HG03280 (cell line): ENCODE measurements around the gene ADAMTS2.
A peak's percentile ranks its signal among the peaks of the same experiment; 100 is the strongest.

Experiments
- ATAC-seq: cut with Tn5 transposase; IDR thresholded peaks from one replicate; pipeline ENCODE4 v1.9.1; 2021; ENCODE audit warnings: mild to moderate bottlenecking, moderate library complexity; ENCODE audit not compliant: unreplicated experiment

ADAMTS2 gene

DNA sequence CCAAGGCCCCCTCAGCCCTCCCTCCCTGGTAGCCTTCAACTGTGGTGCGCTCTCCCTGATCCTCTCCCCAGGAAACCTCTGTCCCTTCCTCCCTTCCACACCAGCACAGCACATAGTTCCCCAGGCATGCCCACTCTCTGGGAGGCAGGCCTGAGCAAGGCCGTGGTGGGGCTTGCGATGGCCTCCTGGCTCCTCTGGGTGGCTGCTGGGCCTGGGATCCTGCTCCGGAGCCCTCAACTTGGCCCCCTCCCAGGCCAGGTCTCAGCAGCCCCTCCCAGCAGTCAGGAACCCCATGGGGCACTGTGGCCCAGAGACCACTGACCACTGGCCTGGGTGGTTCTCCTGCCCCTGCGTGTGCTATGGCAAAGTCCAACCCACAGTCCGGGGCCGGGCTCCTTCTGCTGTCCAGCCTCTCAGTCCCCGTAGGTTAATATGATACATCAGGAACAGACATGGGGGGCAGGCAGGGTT is 159.3 kb downstream of the ADAMTS2 start:
- no peak for ATAC-seq

DNA sequence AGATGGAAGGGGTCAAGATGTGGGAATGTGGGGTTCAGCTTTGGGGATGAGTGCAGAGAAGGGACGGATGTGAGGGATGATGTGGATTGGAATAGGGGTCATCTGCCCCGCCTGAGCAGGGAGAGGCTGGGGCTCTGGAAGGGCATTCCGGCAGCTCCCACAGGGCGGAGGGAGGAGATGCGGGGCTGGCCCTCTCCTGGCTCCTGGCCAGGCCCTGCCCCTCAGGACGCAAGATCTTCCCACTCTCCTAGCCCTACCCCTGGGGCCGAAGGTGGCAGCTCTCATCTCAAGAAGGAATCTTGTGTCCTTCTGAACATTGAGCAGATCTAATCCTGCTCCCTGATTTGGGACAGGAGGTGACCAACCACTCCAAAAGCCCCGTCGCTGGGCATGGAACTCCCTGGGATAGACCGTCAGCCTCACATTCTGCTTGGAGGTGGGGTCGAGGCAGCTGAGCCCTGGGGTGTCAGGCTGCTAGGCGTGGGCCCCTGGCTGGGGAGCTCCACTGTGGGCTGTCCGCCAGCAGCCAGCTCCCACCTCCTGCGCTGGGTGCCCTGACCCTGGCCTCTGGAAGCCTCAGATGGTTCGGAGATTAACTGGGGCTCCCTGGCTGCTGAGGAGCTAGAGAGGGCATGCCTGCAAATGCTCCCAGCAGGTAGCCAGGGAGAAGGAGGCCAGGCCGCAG is 159.9 kb downstream of the ADAMTS2 start:
- ATAC-seq = no peak

DNA sequence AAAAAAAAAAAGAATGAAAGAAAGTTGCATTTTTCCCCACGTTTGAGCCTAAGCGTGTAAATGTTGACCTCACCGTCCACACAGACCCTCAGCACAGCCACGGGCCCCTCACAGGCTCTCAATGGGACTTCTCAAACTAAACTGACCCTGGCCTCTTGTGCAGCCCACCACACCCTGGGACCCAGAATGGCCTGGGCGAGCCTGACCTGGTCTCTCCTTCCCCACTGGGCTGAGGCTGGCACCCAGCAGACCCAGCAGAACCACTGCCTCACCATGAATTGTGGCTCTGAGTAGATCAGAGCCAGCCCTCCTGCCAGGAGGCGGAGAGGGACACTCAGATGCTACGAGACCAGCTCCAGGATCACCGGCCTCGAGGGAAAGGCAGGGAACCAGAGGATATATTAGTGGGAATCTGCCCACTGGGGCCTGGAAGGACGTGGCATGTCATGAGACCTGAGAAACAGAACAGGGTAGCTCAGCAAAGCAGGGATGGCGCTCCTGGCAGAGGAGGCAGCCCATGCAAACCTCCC is 160.7 kb downstream of the ADAMTS2 start:
- no peak for ATAC-seq

DNA sequence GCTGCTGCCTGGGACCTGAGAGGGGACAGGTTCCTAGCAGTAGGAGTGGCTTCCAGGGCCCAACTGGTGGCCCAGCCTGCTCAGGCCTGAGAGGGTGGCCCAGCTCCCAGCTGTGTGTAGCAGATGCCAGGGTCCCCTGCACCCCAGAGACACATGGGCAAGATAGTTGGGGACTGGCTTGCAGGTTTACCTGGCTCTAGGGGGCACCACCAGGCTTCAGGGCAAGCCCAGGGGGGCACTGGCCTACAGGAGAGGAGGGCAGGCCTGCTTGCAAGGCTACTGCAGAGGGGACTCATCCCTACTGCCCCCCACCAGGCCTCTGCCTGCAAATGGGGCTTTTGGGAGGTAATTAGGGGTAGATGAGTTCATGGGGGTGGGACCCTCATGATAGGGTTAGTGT is 161.8 kb downstream of the ADAMTS2 start:
- no peak for ATAC-seq

DNA sequence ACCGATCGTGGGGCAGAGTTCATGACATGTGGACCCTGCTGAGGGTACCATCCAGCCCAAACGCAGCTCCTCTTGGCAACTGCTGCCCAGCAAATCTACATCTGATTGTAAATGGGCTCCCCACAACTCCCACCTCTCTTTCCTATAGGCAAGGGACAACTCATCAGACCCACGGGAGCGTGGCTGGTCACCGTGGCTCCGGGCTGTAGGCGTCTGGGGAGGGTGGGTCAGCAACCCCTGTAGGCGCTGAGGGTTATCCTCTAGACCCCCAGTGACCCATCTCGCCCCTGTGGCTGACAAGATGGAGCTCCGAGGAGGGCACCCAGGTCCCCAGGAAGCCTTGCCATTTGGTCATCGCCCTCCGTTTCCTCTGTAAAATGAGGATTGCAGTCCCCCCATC is 162.7 kb downstream of the ADAMTS2 start:
- ATAC-seq = no peak

DNA sequence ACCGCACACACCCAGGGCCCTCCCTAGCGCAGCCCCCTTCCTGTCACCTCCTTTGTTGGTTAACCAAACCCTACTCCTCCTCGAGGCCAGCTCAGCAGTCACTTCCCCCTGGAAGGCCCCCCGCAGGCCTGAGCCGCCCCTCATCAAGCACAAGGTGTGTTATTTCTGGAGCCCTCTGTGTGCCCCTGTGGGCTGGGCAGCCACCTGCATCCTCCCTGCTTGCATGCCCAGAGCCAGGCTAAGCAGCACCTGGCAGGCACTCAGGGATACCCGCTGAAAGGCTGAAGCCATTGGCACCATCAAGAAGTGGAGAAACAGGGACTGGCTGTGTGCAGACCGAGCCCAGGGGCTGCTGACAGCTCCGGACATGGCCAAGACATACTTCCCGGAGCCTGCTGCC is 163.3 kb downstream of the ADAMTS2 start:
- no peak for ATAC-seq

DNA sequence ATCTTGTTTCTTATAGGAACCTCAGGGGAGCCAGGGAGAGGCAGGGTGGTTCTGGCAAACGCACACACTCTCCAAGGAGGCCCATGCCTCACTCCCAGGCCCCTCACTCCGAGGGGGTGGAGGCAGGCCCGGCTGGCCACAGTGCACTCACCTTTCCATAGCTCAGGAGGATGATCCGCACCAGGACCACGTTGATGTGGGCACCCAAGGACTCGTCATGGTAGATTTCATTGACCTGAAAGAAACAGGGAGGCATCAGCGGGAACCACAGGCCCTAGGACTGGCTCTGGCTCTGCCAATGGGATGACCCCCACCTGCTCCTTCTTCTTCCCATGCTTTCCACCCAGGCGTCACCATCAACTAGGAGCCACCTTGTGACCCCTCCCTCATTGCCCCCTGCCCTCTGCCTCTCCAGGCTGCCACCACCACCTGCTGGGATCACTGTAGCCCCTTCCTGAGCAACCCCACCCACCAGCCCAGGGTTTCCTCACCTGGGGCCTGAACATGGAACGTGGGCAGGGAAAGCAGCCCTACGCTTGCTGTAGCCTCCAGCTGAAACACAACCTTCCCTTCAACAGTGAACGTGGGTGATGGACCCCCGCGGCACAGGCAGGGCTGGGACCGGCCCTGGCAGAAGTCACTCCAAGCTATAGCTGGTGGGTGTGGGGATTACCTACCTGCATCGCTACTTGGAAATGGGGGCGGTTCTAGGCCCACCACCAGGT is 164.2 kb downstream of the ADAMTS2 start:
- no peak for ATAC-seq

DNA sequence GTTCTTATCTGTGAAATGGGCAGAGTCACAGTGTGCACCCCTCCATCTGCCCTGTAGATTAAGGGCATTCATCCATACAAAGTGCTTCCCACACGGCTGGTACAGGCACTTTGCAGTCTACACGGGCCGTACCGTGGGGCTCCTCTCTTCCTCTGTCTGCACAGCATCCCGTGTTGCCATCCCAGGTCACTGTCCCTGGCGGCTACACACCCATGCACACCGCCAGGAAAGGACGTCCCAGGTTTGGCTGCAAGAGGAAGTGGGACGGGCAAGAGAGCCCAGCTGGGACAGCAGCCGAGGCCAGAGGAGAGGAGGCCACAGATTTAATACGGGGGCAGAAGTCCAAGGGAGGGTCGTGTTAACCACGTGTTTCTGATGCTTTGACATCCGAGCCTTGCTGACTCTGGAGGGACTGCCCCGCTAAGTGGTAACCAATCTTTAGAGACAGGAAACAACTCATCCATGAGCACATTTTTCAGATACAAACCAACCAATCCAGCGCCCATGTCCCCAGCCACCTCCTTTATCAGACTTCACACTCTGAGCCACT is 165.1 kb downstream of the ADAMTS2 start:
- no peak for ATAC-seq

DNA sequence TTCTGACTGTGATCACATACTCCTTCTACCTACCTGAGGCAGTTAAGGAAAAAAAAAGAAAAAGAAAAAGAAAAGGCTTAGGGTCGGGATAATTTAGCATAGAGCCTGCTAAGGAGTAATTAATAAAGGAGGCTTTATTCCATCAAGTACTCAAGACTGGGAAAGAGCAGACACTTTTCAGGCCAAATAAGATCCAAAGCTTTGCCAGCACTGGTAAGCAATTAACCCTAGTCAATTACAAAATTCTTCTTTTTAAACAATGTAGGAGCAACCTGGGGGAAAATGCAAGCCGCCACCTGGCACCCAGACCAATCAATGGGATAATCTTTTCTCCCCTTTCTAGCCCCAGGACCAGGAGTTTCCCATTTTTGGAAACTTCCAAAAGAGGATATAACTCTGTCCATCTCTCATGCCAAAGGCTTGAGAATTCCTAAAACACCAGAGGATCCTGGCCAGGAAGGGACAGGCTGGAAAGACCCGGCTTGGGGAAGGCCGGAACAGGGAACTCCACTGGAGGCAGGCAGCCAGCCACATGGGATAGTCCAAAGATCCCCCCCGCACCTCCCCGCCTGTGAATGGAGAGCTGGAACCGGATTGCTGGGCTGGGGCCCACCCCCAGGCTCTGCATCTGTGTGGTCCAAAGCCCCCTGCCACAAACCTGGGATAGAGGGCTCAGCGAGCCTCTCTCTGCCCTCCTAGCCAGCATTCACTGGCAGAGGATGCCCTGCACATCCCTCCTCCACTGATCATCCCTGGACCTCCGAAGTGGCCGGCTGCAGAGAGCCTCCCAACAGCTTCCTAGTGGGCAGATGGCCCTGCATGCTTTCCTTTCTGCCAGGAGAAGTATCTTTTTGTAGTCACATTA is 167.3 kb downstream of the ADAMTS2 start:
- no peak for ATAC-seq

DNA sequence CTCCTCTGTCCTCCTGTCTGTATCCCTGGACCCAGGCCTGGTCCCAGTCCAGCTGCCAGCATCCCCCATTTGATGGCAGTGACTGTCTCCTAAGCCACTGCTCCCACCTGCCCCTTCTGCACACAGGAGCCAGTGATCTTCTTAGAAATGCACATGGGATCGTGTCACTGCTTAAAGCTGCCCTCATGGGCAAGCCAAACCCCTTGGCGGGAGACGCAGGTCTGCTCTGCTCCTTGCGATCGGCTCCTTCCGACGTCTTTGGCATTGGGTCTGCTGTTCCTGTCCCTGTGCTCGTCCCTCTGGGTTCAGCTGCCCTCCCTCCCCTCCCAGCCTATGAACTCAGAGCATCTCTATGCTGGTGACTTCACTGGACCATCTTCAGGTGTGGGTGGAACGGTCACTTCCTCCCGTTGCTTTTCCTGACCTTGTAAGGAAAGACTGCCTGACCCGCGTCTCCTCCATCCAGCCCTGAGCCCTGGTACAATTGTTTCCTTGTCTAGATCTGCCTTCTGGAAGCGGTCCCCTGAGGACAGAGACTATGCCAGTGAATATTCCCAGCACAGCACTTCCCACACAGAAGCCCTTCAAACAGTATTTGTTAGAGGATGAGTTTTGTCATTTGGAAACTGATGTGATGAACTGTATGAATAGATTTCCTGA is 168.6 kb downstream of the ADAMTS2 start:
- no peak for ATAC-seq

DNA sequence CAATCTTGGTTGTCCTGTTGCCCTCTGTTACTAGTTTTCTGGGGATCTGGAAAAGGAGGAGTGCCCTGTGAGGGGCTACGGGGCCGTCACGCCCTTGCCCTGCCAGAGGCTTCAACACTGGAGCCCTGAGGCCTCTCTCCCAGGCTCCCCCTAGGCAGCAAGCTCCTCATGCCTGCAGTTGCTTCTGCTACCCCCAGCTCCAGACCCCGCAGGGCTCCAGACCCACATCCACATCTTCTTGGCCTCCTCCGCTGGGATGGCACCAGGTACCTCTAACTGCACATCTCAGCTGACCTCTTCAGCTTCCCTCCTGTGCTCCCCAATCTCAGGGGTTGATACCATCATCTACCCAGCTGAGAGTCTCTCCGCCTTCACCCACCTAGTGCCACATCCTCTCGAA is 169.1 kb downstream of the ADAMTS2 start:
- ATAC-seq = no peak

DNA sequence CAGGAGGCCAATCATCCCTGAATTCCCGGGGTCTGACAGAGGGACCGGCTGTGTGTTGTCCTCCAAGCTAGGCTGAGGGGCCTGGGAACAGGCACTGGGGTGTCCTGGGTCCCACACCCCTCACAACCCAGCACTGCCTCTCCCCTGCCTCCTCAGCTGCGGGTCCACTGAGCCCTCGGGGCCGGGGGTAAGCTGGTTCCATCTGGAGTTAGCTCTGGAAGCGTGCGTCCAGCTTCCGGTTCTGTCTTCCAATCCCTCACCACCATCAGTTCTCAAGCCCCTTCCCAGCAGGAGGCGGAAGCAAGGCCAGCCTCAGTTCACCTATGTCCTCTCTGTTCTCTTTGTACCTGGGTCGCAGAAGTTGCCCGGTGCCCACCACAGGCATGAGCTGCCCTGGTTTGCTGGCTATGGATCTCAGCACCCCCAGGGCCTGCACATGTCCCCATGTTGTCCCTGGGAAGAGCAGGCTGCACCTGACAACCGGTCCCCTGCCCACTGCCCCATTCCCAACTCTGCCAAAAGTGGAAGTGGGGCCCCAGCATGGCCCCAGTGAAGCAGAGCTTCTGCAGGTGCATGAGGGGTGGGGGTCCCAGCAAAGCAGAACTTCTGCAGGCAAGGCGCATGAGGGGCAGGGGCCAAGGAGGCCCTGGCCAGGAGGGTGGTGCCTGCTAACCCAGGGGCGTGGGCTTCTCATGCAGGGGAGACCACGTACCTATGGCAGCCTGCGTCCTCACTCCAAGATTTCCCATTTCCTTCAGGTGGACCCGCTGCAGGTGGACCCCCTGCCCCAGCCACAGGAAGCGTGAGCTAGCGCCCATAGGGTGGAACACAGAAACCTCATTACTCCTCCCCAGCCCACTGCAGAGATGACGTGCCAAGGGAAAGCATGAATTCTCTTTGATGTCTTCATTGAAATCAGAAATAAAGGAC is 173.2 kb downstream of the ADAMTS2 start:
- no peak for ATAC-seq

DNA sequence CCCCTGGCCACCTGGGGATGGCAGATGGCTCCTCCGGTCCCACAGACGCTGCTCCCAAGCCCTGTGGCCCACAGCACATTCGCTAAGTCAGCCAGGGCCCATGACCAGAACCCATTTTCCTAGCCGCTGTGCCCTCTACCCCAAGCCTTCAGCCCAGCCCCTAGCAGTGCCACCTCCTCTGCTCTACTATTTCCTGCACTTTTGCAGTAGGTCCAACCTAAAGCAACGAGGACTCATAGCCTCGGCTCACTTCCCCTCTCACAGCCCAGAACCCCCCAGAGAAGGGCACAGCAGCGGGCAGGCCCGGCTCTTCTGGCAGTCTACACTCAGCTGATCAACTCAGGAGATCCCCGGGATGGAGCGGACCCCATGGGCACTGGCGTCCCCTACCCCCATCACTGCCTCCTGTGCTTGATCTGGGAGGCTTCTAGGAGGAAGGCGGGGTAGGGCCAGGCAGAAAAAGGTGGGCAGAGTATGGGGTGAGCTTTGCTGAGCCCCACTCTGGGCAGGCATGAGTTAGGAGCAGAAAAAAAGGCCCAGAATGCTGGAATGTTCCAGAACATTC is 173.9 kb downstream of the ADAMTS2 start:
- ATAC-seq = no peak

DNA sequence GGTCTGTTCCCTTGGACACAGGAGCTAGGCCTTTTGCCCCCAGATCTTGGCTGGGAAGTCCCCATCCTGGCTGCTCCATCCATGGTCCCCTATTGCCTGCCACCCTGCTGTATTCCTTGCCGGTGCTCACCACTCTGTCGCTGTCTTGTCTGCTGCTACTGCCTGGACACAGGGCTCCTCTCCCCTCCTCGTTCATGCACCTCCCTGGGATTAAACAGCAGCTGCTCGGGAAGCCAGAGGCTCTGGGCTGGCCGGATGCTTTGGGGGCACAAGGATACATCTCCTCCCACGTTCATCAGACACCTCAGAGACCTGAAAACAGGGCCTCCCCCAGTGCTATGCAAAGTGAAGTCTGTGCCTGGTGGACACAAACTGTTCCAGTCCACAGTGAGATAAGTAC is 174.7 kb downstream of the ADAMTS2 start:
- no peak for ATAC-seq

DNA sequence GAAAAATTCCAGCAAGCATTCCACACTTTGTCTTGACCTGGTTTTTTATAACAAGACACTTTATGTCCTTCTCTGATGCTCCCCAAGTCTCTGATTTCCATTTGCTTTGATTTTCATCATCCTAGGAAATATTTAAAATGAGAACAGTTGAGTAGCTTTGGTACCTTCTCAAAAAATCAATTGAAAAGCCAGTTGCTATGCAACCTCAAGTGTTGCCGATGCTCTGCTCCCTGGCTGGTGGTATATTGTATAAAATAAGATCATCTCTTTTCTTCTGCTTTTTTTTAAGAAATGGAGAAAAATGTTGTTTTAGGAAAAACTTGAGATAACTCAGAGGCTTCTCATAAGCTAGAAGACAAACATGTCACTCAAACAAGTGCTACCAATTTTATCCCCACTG is 175.4 kb downstream of the ADAMTS2 start:
- ATAC-seq = no peak

DNA sequence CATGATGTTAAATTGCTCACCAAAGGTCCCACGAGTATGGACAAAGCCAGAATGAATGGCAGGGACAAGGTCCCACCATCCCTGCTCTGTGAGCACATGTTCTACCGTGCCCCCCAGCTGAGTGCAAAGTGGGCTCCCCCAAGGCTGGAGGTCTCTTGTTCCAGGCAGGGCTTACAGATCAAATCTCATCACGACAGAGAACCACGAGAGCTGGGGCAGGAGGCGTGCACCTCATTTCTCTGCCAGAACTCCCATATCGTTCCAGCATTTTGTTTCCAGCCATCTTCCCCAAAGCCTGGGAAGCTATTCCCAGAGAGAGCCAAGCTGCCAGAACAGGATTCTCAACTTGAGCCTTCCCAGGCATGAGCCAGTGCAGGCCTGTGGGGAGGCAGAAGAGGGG is 176.6 kb downstream of the ADAMTS2 start:
- no peak for ATAC-seq

DNA sequence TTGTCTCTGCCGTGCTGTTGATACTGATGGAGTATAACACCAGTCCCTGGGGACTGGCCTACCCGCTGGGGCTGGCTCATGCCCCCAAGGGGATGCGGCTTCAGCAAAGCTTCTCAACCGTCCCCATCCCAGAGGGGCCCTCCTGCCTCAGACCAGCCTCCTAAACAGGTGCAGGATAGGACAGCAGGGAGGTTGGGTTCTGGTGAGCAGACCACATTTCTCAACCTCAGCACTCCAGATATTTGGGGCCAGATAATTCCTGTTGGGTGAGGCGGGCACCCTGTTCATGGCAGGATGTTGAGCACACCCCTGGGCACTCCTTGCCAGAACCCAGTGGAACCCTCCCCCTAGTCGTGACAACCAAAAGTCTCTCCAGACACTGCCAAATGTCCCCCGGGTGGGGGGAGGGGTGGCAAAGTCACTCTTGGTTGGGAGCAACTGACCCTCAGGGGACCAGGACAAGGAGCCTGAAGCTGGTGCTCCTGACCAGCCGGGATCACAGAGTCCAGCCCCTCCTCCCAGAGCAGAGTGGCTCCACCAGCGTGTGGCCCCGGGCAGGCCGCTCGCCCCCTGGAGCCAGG is 177.3 kb downstream of the ADAMTS2 start:
- ATAC-seq = no peak

DNA sequence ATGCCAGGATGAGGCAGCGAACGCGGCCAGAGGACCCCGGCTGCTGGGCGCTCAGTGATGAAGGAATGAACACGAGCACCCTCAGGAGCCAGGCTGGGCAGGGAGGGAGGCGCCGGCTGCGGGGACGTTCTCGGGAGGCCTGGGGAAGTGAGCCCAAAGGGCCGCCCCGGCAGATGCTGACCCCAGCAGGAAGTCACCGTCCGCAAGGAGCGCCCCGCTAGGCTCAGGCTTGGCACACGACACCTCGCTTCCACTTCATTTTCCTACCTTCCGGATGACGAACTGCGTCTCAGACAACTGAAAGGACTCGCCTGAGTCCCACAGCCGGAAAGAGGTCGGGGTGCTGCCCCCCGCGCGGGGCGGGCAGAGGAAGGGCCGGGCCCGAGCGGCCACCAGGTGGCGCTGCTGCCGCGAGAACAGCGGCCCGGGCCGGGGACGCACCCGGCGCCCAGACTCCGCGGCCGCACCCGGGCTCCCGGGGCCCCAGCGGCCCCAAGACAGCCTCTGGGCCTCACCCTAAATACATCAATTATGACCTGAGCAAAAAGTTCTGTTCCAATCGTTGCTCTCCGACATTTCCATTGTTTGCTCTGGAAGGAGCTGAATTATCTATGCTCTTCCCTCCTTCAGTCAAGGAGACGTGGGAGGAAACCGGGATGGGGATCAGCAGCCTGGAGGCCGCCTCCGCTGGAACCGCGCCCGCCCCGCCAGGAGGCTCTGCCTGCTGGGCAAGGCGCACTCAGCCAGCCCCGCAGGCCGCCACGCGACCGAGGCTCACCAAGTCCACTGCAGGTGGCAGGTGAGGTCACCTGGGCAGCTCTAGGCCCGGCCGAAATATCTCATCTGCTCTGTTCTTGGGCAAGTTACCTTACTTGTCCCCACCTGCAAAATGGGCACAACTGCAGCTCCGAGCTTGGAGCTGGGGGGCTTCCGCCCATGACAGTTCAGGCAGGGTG is 178.1 kb downstream of the ADAMTS2 start:
- ATAC-seq = peak; percentile 52
